ENCODE results near the gene SPATA6.
"Not testable (repeated sequence)": the region's sequence is repeated elsewhere in the genome, so short reads cannot be mapped to it uniquely, and the experiment has no call there.

Gene SPATA6

DNA sequence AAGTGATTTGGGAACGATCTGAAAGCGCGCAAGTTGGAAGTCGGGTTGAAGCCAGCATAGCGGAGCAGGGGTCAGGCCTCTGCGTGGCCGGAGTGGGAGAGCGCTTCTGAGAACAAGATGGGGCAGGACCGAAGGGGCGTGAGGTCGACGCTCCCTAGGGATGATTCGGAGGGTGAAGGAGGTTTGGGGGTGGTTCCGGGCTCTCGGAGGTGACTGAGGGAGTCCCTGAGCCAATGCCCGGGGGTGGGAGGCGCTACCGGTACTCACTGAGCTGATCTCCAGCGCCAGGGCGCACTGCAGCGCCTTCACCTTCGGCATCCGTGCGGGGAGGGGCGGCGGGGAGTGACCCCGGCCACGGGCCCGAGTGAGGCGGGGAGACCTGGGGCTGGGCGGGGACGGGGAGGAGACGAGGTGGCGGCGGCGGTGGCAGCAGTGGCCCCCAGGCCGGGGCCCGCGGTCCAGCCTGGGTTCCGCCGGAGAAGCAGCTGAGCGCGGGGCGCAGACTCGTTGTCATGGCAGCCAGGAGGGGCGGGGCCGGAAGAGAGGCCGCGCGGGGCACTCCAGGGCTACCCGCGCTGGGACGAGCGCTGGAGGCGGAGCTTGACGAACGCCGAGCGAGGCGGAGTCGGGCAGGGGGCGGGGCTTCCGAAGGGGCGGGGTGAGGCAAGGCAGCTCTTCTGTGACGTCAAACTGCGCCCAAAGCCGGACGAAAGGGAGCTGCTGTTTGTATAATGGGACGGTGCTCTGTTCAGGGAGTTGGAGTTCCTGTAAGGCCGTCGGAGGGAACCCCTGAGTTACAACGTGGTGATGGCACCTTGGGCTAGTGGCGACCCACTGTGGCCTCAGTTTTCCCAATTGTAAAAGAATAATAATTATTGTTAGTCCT is at the start of gene SPATA6:
TSS of gene SPATA6 (minus strand) at position 514 of the 886 bp plus-strand sequence. CDS start at position 318, 196 bp downstream.
- peak; percentile 98 for DNase-seq (ENCODE audit: low spot score)

DNA sequence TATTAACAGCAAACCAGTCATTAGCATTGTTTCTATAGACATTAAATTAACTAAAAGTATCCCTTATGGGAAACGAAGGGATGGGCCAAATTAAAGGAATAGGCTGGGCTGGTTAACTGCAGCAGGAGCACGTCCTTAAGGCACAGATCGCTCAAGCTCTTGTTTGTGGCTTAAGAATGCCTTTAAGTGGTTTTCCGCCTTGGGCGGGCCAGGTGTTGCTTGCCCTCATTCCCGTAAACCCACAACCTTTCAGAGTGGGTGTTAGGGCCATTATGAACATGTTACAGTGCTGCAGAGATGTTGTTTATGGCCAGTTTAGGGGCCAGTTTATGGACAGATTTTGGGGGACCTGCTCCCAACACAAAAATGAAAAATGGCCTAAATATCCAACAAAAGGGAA is 47.9 kb upstream of the SPATA6 start:
- DNase-seq (ENCODE audit: low spot score), result not testable (repeated sequence)

DNA sequence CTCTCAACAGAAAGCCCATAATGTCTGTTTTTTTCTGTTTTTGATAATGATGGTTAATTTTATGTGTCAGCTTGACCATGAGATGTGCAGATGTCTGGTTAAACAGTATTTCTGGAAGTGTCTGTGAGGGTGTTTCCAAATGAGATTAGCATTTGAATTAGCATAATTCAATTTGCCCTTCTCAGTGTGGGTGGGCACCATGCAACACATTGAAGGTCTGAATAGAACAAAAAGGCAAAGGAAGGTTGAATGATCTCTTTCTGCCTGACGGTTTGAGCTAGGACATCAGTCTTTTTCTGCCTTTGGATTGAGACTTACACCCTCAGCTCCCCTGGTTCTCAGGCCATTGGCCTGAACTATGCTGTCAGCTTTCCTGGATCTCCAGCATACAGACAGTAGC is 34.9 kb upstream of the SPATA6 start:
- DNase-seq (ENCODE audit: low spot score), result no peak

DNA sequence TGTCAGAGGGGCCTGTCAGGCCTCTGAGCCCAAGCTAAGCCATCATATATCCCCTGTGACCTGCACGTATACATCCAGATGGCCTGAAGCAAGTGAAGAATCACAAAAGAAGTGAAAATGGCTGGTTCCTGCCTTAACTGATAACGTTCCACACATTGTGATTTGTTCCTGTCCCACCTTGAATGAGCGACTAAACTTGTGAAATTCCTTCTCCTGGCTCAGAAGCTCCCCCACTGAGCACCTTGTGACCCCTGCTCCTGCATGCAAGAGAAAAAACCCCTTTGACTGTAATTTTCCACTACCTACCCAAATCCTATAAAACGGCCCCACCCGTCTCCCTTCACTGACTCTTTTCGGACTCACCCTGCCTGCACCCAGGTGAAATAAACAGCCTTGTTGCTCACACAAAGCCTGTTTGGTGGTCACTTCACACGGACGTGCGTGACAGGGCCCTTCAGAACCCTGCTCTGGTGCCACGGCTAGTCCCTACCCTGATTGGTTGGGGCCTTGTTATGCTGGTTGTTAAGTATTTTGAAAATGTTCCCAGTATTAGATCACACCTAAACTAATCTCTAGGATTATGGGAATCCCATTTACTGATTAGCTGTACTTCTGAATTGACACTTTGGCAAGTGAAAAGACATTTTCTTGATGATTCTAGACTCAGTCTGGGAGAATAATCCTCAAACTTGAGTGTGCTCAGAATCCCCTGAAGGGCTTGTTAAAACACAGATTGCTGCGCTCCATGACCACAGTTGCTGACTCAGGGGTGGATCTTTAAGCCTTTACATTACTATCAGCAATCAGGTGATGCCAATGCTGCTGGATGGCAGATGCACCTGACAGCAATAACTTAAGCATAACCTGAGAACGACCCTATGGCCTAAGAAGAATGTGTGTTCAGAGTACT is 28.8 kb upstream of the SPATA6 start:
- no peak for DNase-seq (ENCODE audit: low spot score)

DNA sequence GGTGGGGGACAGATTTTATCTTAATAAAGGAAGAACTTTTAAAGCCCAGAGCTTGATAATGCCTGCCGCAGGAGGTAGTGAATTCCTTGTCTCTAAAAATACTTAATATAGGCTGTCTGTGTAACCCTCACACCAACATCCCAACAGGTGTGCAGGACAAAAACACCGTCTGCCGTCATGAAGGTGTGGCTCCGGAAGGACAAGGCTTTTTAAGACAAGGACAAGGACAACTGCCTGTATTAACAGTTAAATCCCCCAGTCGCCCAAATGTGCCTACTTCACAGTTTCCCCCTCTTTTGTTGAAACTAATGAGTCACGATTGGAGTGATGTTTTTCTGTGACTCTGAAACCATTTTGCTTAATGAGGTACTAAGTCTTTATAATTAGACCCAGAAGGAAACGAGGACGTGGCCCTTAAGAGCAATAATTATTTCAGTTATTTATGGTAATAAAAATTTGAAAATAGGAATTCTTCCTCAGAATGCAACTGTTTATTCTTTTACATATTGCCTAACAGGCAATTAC is 27.3 kb upstream of the SPATA6 start:
- no peak for DNase-seq (ENCODE audit: low spot score)

DNA sequence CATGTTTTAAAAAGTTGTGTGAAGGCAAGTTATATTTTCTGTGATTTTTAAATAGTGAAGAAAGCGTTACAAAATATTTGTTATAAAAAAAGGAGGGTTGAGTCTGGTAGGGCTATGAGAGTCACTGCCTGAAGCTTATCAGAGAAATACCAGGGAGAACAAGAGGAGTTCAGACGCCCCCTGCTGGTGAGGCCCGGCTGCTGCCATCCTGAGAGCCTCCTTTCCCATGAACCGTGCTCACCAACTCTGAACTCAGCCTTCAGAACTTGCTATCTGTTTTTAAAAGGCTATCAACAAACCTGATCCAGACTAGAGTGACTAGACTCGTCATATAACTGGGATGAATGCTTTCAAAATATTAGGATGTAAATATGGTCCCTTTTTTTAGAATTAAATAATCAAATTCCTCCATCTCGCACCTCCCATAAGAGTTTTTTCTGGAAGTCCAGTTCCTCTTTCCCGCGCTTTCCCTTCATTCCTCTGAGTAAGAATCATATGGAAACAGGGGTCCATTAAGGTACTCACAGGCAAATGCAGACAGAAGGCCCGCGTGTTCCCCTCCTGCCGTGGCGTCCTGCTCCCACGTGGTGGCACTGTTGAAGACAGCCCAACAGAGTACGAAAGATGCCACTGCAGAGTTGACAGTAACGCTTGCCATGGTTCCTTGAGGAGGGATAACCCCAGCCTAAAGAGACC is 26.2 kb upstream of the SPATA6 start:
- DNase-seq (ENCODE audit: low spot score), result peak; percentile 81

DNA sequence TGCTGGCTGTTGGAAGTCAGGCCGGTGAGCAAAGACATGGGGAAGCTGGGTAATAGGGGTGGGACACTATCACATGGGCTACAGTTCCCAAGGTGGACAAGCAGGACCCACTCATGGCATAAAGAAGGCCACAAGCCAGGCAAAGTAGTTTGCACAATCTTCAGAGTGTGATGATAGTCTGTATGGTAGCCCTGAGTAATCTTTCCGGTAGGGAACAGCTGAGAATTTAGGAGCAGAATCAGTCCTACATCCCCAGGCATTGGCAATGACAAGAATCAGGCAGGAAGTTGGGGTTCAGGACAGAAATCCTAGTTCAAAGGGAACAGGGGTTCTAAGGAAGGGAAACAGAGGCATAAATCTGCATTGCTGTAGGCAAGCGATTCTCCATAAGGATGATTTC is 23.9 kb upstream of the SPATA6 start:
- DNase-seq (ENCODE audit: low spot score), result no peak

DNA sequence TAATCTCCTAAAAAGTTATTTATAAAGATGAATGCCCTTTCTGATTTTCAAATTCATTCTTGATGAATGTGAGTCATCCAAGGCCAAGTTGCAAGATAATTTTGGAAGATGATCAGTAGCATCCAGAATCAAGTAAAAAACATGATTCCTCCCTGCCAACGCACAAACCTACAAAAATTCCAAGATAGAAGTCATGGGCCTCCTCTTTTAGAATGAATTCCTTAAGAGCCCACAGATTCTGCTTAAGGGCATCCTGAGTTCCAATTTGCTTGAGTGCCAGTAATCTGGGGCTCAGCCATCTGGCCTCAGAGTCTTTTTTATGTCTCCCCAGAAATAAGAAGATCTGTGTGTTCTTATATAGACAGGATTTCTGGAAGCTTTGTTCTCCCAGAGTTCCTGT is 23.2 kb upstream of the SPATA6 start:
- no peak for DNase-seq (ENCODE audit: low spot score)

DNA sequence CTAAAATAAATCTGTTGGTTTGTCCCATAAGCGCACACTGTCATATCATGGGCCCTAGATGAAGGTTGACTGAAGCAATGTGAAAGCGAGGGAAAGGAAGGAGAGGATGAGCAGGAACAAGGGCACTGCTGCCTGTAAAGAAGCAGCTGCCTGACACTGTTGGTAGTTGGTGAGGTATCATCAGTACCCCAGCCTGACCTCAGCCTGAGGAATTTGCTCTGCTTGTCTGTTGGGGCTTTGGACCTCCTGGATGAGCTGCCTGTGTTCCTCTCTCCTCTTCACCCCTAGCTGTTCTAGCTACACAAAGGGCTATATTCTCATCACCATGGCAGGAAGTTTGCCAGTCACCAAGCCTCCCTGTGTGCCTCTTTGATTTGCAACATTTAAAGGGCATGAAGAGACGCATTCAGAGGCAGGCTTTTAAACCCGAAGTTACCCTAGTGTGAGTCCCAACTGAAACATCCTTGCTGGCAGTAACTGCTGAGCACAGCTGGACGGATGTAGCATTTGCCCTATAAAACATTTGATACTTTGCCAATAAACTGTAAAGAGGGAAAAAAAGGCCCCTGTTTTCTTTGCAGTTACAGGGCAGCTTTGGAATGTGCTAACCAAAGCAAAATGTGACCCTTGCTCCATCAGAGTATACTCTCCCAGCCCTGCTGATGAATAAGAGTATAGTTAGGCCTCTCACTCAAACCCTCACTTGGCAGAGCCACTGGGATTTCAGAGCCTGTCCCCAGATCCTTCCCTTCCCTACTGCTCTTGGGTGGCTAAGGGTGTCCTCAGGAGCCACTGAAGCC is 22.2 kb upstream of the SPATA6 start:
- DNase-seq (ENCODE audit: low spot score), result peak; percentile 41

DNA sequence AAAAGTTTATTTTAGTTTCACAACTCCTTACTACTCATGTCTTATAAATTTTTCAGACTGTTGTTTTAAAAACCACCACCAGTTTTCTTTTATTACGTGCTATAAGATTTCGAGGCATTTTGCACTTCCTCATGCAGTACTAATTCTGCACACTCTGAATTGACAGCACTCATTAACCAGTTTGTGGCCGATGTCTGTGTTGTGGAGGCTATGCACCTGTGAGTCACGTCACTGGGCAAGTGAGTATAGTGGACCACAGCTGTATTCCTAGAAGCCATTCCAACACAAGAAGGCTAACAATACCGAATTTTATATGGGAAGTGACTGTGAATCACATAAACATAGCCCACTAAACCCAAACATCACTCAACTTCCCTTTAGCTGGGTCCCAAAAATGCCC is 21.0 kb upstream of the SPATA6 start:
- DNase-seq (ENCODE audit: low spot score), result no peak

DNA sequence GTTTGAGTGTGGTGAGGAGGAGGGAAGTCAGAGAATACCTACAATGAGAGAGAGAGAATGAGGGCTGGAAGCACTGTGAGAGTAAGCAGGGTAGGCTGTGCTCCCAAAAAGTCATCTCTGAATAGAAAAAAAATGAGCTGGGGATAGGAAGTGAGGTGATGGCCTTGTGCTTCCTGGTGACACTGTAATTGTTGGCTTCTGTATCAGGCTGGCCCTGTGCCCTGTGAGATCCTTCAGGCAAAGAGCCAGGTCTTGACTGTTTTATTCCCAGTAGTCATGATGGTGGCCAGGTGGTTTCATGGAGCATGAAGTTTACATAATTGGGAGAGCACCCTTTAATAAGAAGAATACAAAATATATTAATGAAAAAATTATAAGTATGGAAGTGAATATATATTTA is 20.4 kb upstream of the SPATA6 start:
- no peak for DNase-seq (ENCODE audit: low spot score)

DNA sequence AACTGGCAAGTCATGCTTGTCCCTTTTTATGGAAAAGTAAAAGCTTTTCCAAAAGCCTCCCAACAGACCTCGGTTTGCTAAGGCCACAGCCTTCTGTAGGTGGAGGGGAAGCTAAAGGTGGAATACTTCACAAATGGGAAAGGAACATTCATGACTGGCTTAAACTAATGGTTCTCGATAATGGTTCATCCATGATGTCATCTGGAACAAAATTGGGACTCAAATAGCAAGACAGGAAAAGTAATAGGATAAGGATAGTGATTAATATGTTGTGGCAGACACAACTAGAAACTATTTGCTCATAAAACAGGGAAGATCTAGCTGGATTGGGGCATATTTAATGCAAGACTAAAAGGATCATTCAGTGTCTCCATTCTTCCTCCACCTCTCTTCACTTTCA is 16.7 kb upstream of the SPATA6 start:
- no peak for DNase-seq (ENCODE audit: low spot score)

DNA sequence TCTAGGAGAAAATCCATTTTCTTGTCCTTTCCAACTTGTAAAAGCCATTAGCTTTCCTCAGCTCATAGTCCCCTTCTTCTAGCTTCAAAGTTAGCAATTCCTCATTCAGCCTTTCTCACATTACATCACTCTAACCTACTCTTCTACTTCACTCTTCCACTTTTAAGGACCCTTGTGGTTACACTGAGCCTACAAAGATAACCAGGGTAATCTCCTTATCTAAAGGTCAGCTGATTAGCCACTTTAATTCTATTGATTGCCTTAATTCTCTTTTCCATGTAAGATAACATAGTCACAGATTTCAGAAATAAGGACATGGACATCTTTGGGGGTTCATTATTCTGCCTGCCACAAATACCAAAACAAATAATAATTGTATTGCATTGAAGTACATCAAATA is 8.5 kb upstream of the SPATA6 start:
- no peak for DNase-seq (ENCODE audit: low spot score)

DNA sequence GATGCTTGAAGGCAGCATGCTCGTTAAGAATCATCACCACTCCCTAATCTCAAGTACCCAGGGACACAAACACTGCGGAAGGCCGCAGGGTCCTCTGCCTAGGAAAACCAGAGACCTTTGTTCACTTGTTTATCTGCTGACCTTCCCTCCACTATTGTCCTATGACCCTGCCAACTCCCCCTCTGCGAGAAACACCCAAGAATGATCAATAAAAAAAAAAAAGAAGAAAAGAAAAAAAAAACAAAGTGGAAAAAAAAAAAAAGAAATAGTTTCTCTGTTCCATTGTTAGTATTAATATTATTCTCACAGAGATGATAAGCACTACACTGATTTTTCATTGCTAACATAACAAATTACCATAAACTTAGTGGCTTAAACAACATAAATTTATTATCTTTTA is 8.0 kb upstream of the SPATA6 start:
- DNase-seq (ENCODE audit: low spot score), result not testable (repeated sequence)

DNA sequence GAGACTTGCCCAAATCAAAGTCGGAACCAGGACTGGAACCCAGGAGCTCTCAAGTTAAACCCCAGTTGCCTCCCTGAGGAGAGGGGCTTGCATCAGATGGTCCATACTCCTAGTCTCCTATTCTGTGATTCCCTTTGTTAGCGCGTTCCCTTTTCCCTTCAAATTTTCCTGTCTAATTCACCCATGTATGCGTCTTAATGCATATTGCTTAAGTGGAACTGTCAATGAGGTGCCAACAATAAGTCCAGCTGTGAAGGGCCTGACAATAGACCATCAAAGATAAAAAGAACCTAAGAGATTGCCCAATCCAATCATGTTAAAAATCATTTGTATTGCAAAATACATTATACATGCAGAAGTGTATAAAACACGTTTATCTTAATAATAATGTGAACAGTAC is 634 bp upstream of the SPATA6 start:
- no peak for DNase-seq (ENCODE audit: low spot score)

DNA sequence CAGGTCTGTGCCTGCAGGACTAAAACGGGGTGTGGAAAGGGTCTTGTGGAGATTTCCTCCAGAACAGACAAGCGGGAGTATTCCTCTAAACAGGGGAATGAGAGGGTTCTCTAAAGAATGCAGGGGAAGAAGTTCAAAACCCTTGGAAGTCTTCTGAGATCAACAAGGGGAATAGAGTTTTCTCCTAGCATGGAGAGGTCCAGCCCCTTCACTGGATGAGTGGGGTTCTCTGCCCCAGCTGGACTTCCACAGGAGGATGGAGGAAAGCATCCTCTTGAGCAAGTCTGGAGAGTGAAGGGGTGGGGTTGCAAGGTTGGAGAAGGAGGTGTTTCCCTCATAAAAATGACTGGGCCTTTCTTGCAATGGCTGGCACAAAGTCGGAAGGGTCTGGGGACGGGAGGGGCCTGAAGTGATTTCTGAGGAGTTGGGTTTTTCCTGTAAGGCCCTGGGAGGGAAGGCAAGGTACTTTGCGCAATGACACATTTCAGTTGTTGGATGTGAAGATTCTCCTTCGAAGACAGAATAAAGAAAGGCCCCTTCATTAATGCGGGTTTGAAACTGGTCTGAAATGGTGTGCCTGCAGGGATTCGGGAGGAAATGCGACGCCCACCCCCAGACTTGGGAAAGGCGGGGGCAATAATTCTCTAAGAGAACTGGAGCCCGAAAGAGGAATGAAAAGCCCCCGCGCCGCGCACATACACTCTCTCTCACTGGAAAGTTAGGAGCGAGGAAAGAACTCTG is 884 bp downstream of the SPATA6 start:
- no peak for DNase-seq (ENCODE audit: low spot score)

DNA sequence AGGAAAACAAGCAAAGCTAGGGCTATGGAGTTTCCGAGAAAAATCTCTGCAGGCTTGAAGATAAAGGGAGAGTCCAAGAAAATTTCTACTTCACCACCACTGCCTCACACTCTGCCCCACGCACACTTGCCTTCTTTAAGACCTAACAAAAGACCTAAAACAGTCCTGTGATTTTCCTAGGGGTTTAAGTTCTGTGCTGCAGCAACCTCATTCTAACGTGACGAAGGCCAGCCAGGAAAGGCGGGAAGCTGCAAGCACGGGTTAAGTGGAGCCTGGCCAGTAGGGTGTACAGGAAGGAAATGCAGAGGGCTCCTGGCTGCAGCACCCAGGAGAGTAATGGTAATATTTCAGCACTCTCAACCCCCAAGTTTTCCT is 1.5 kb downstream of the SPATA6 start:
- DNase-seq (ENCODE audit: low spot score), result peak; percentile 12

DNA sequence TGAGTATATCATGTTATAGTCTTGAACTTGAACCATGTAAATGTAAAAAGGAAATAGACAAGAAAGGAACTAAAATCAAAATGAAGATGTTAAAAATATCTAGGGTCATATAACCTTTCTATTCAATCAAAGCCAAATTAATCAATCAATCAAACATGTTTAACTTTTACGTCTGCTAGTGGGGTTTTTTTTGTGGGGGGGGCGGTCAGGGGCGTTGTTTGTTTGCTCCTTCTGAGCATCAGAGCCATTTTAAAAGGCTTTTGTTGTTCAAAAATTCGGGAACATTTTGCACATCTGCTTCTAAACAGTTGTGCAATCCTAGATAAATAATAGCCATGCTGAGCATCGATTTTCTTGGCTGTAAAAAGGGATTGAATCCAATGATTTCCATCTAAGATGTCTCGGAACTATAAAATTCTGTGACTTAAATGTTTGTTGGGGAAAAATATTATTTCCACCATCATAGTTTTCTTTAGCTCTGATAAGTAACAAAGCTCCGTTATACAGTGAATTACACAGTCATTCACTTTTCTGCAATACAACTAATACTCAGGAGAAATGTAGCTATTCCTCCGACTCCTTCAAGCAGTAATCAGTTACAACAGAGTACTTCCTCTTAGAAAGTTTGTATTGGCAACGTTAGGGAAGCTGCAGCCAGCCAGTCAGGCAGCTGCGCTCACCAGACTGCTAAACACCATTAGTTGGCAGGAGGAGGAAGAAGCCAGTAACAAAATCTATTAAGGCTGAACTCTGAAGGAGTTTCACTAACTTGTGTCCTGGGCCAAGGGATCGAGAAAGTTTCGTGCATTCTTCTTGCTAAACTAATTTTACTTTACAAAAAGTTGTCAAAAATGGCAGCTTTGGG is 2.2 kb downstream of the SPATA6 start:
- peak; percentile 66 for DNase-seq (ENCODE audit: low spot score)

DNA sequence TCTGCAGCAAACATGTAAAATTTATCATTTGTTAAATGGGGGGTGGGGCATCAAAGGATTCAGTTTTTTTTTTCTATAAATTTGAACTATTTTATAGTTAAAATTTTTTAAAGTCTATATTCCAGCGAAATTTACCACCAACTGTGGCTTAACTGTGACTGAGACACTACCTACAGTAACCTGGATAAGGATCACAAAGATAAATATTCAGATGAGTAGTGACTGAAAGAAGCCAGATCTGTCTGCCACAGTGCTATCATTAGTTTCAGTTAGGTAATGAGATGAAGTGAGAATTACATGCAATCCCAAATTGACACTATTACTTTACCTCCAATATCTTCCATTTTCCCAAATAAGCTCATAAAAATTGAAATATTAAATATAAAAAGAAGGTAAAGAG is 5.4 kb downstream of the SPATA6 start:
- DNase-seq (ENCODE audit: low spot score), result no peak

Data from GM03348 (cell line).